ENCODE results near the gene PJA1.

PJA1 gene

DNA sequence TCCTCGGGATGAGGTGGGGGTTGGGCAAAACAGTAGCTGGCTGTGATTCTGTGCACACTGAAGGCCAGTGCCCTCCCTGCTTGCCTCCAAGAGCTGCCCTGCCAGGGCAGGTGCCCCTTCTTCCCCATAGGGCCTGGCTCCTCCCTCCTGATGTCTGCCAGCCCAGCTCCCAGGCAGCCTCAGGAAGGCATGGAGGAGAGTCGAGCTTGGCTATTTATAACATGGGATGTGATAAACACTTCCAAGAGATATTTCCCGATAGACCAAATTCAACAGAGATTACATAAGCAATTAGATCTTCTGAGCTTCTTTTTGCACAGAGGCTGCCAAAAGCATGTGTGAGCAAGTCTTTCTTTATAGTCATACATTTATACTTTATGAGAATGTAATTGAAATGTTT is 45.3 kb upstream of the PJA1 start:
- no peak overlapping the region for H3K27ac ChIP-seq (ENCODE audit: low read depth, low read length)
- TF ChIP-seq, protein P1, sequence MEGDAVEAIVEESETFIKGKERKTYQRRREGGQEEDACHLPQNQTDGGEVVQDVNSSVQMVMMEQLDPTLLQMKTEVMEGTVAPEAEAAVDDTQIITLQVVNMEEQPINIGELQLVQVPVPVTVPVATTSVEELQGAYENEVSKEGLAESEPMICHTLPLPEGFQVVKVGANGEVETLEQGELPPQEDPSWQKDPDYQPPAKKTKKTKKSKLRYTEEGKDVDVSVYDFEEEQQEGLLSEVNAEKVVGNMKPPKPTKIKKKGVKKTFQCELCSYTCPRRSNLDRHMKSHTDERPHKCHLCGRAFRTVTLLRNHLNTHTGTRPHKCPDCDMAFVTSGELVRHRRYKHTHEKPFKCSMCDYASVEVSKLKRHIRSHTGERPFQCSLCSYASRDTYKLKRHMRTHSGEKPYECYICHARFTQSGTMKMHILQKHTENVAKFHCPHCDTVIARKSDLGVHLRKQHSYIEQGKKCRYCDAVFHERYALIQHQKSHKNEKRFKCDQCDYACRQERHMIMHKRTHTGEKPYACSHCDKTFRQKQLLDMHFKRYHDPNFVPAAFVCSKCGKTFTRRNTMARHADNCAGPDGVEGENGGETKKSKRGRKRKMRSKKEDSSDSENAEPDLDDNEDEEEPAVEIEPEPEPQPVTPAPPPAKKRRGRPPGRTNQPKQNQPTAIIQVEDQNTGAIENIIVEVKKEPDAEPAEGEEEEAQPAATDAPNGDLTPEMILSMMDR (IDR thresholded peaks at IDR 0.05; ENCODE audit: low read depth, low read length, poor library complexity, severe bottlenecking): no peak
- TF ChIP-seq EZH2phosphoT487 (IDR thresholded peaks at IDR 0.05; ENCODE audit: borderline replicate concordance, low read length): no peak
- no peaks in the 10 kb centered on the region for H3K79me2 ChIP-seq (ENCODE audit: control insufficient read depth, low read length)
- H4K20me1 ChIP-seq (ENCODE audit: control insufficient read depth, insufficient read depth, low read depth, low read length): no peaks in the 10 kb centered on the region
- no peaks in the 10 kb centered on the region for H3K36me3 ChIP-seq (ENCODE audit: control insufficient read depth, low read length)
- no peaks in the 10 kb centered on the region for H3K9me3 ChIP-seq (ENCODE audit: control insufficient read depth, insufficient read depth, low read length)
- no peaks in the 10 kb centered on the region for H3F3A ChIP-seq (ENCODE audit: control insufficient read depth, insufficient read depth)
- no peaks in the 10 kb centered on the region for H3K4me1 ChIP-seq (ENCODE audit: control insufficient read depth, low read length)
- no peak overlapping the region for H3K4me2 ChIP-seq (ENCODE audit: low read length)
- H3K27me3 ChIP-seq (ENCODE audit: control insufficient read depth, low read length): no peaks in the 10 kb centered on the region
- H3K4me3 ChIP-seq (ENCODE audit: low read length): no peak overlapping the region
- H3K9me2 ChIP-seq (replicated peaks; ENCODE audit: control insufficient read depth, low read length): no peaks in the 10 kb centered on the region

DNA sequence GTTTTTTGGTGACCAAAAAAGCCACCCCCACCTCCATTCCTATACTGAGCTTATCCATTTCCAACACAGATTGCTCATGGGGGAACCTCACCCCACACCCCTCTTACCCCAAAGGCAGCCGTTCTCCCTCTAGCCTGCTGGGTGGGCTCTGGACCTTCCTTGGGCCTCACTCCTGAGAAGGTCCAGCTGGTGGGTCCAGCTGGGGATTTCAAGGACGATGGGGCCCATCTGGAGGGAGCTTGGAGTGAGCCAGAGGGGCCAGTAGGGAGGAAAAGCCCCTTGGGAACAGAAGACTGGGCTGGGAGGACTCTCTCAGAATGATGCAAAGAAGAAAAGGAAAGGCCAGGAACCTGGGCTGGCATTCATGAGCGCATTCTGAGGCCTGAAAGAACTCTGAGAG is 42.0 kb upstream of the PJA1 start:
- Histone ChIP-seq H3K36me3 (ENCODE audit: control insufficient read depth, low read length) (no peaks in the 10 kb centered on the region), H3K9me2 (replicated peaks; ENCODE audit: control insufficient read depth, low read length) (no peaks in the 10 kb centered on the region), H3K27ac (ENCODE audit: low read depth, low read length) (no peak overlapping the region), H3F3A (ENCODE audit: control insufficient read depth, insufficient read depth) (no peaks in the 10 kb centered on the region), H3K27me3 (ENCODE audit: control insufficient read depth, low read length) (no peaks in the 10 kb centered on the region), H3K9me3 (ENCODE audit: control insufficient read depth, insufficient read depth, low read length) (no peaks in the 10 kb centered on the region), H4K20me1 (ENCODE audit: control insufficient read depth, insufficient read depth, low read depth, low read length) (no peaks in the 10 kb centered on the region), H3K79me2 (ENCODE audit: control insufficient read depth, low read length) (no peaks in the 10 kb centered on the region), H3K4me1 (ENCODE audit: control insufficient read depth, low read length) (no peaks in the 10 kb centered on the region), H3K4me3 (ENCODE audit: low read length) (no peak overlapping the region), H3K4me2 (ENCODE audit: low read length) (no peak overlapping the region)
- no peak for TF ChIP-seq EZH2phosphoT487 (IDR thresholded peaks at IDR 0.05; ENCODE audit: borderline replicate concordance, low read length)
- TF ChIP-seq, protein P1 (IDR thresholded peaks at IDR 0.05; ENCODE audit: low read depth, low read length, poor library complexity, severe bottlenecking): no peak

- Histone ChIP-seq H3K79me2 (ENCODE audit: control insufficient read depth, low read length) (no peaks in the 10 kb centered on the region), H3K9me3 (ENCODE audit: control insufficient read depth, insufficient read depth, low read length) (no peaks in the 10 kb centered on the region), H3K27me3 (ENCODE audit: control insufficient read depth, low read length) (no peaks in the 10 kb centered on the region), H3K27ac (ENCODE audit: low read depth, low read length) (no peak overlapping the region), H4K20me1 (ENCODE audit: control insufficient read depth, insufficient read depth, low read depth, low read length) (no peaks in the 10 kb centered on the region), H3K4me1 (ENCODE audit: control insufficient read depth, low read length) (no peaks in the 10 kb centered on the region), H3K4me3 (ENCODE audit: low read length) (no peak overlapping the region), H3K36me3 (ENCODE audit: control insufficient read depth, low read length) (no peaks in the 10 kb centered on the region), H3K4me2 (ENCODE audit: low read length) (no peak overlapping the region), H3K9me2 (replicated peaks; ENCODE audit: control insufficient read depth, low read length) (no peaks in the 10 kb centered on the region), H3F3A (ENCODE audit: control insufficient read depth, insufficient read depth) (no peaks in the 10 kb centered on the region)
- TF ChIP-seq, protein P1 (IDR thresholded peaks at IDR 0.05; ENCODE audit: low read depth, low read length, poor library complexity, severe bottlenecking): no peak
- no peak for TF ChIP-seq EZH2phosphoT487 (IDR thresholded peaks at IDR 0.05; ENCODE audit: borderline replicate concordance, low read length)
These were observed 38.4 kb upstream of the PJA1 start for GRCh38 chrX:69203638-69204037.

DNA sequence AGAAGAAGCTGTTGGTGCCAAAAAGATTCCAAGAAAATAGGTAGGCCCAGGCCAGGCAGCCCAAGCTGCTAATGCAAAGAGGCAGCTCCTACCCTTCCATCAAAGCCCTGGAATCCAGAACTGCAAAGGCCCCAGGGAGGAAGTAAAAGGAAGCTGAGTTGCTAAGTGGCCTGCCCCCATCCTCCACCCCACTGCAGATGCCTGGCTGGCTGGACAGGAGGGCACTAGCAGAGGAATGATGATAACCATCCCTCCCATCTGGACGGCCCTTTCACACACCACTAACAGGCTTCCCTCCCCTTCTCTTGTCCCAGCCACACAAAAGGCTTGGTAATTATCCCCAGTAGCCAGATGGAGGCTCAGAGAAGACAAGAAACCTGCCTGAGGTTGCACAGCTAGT is 32.4 kb upstream of the PJA1 start:
- H4K20me1 ChIP-seq (ENCODE audit: control insufficient read depth, insufficient read depth, low read depth, low read length): no peaks in the 10 kb centered on the region
- no peak overlapping the region for H3K4me2 ChIP-seq (ENCODE audit: low read length)
- H3K4me3 ChIP-seq (ENCODE audit: low read length): no peak overlapping the region
- no peaks in the 10 kb centered on the region for H3F3A ChIP-seq (ENCODE audit: control insufficient read depth, insufficient read depth)
- no peak for TF ChIP-seq EZH2phosphoT487 (IDR thresholded peaks at IDR 0.05; ENCODE audit: borderline replicate concordance, low read length)
- TF ChIP-seq, protein P1 (IDR thresholded peaks at IDR 0.05; ENCODE audit: low read depth, low read length, poor library complexity, severe bottlenecking): no peak
- H3K36me3 ChIP-seq (ENCODE audit: control insufficient read depth, low read length): no peaks in the 10 kb centered on the region
- no peaks in the 10 kb centered on the region for H3K9me3 ChIP-seq (ENCODE audit: control insufficient read depth, insufficient read depth, low read length)
- H3K27me3 ChIP-seq (ENCODE audit: control insufficient read depth, low read length): no peaks in the 10 kb centered on the region
- no peak overlapping the region for H3K27ac ChIP-seq (ENCODE audit: low read depth, low read length)
- H3K4me1 ChIP-seq (ENCODE audit: control insufficient read depth, low read length): no peaks in the 10 kb centered on the region
- H3K9me2 ChIP-seq (replicated peaks; ENCODE audit: control insufficient read depth, low read length): no peaks in the 10 kb centered on the region
- no peaks in the 10 kb centered on the region for H3K79me2 ChIP-seq (ENCODE audit: control insufficient read depth, low read length)
